Mesenchymal stem cell (in vitro differentiated cells and primary cell): ENCODE measurements around the gene ROCK2.
"Not testable (repeated sequence)": the region's sequence is repeated elsewhere in the genome, so short reads cannot be mapped to it uniquely, and the experiment has no call there.

Experiments used
- DNase-seq: peaks from one replicate; pipeline ENCODE4 v3.0.0-alpha.2; 2013
- H2AFZ ChIP-seq: one replicate; pipeline ENCODE4 v1.6.1; 2013; ENCODE audit warnings: low read depth, mild to moderate bottlenecking, control low read depth, inconsistent platforms, low read length, moderate library complexity
- H2AK5ac ChIP-seq: 2 replicates; pipeline ENCODE4 v1.6.1; 2013; ENCODE audit warnings: low read length, moderate library complexity, mild to moderate bottlenecking, inconsistent platforms; ENCODE audit not compliant: severe bottlenecking
- H2BK120ac ChIP-seq: one replicate; pipeline ENCODE4 v1.6.1; 2013; ENCODE audit warnings: low read depth, mild to moderate bottlenecking, inconsistent platforms, low read length, moderate library complexity
- H2BK12ac ChIP-seq, 2 experiments: one replicate each; pipeline ENCODE4 v1.6.1; 2013; ENCODE audit warnings: inconsistent platforms in 2 of 2, low read length in 2 of 2, mild to moderate bottlenecking in 2 of 2, moderate library complexity in 2 of 2, control low read depth in 1 of 2
- H2BK15ac ChIP-seq: one replicate; pipeline ENCODE4 v1.6.1; 2013; ENCODE audit warnings: mild to moderate bottlenecking, low read depth, inconsistent platforms; ENCODE audit not compliant: poor library complexity, severe bottlenecking
- H2BK5ac ChIP-seq: 2 replicates; pipeline ENCODE4 v1.6.1; 2013; ENCODE audit warnings: low read depth, mild to moderate bottlenecking, low read length, control low read depth, inconsistent platforms; ENCODE audit not compliant: poor library complexity, severe bottlenecking
- H3K14ac ChIP-seq, 2 experiments: one replicate each; pipeline ENCODE4 v1.6.1; 2013; ENCODE audit warnings: inconsistent platforms in 2 of 2, low read length in 2 of 2, control low read depth in 1 of 2, mild to moderate bottlenecking in 1 of 2, moderate library complexity in 1 of 2
- H3K18ac ChIP-seq, 2 experiments: one replicate each; pipeline ENCODE4 v1.6.1; 2013; ENCODE audit warnings: inconsistent platforms in 2 of 2, low read length in 2 of 2, control low read depth in 1 of 2, low read depth in 1 of 2, mild to moderate bottlenecking in 1 of 2
- H3K23ac ChIP-seq, 2 experiments: one replicate each; pipeline ENCODE4 v1.6.1; 2013; ENCODE audit warnings: inconsistent platforms in 2 of 2, low read length in 2 of 2, mild to moderate bottlenecking in 2 of 2, moderate library complexity in 2 of 2, control low read depth in 1 of 2
- H3K27ac ChIP-seq: 2 replicates; pipeline ENCODE4 v1.5.1; 2013; ENCODE audit warnings: mild to moderate bottlenecking, moderate library complexity, low read length, control low read depth, inconsistent platforms; ENCODE audit not compliant: poor library complexity, severe bottlenecking
- H3K27me3 ChIP-seq, 2 experiments: 2 replicates each; pipeline versions ENCODE4 v1.6.1 to v1.7.0; 2013; ENCODE audit warnings: low read length in 2 of 2, mild to moderate bottlenecking in 2 of 2, moderate library complexity in 2 of 2, control low read depth in 1 of 2, inconsistent platforms in 1 of 2; ENCODE audit not compliant: control insufficient read depth in 1 of 2, insufficient read depth in 1 of 2
- H3K36me3 ChIP-seq, 2 experiments: 2 replicates each; pipeline versions ENCODE4 v1.6.1 to v1.7.0; 2013; ENCODE audit warnings: low read length in 2 of 2, control low read depth in 1 of 2, inconsistent platforms in 1 of 2, low read depth in 1 of 2, mild to moderate bottlenecking in 1 of 2; ENCODE audit not compliant: insufficient read depth in 2 of 2, control insufficient read depth in 1 of 2
- H3K4ac ChIP-seq, 2 experiments: one replicate each; pipeline ENCODE4 v1.6.1; 2013; ENCODE audit warnings: inconsistent platforms in 2 of 2, low read length in 2 of 2, mild to moderate bottlenecking in 2 of 2, moderate library complexity in 2 of 2, control low read depth in 1 of 2, low read depth in 1 of 2
- H3K4me1 ChIP-seq: 2 replicates; pipeline ENCODE4 v1.6.1; 2013; ENCODE audit warnings: low read depth, low read length, control low read depth; ENCODE audit not compliant: control insufficient read depth, insufficient read depth
- H3K4me2 ChIP-seq: 2 replicates; pipeline ENCODE4 v1.6.1; 2013; ENCODE audit warnings: low read length, mild to moderate bottlenecking, inconsistent platforms; ENCODE audit not compliant: poor library complexity, severe bottlenecking
- H3K4me3 ChIP-seq, 2 experiments: 2 replicates each; pipeline versions ENCODE4 v1.5.1 to v1.7.0; 2013; ENCODE audit warnings: low read length in 2 of 2, mild to moderate bottlenecking in 2 of 2, control low read depth in 1 of 2, low read depth in 1 of 2; ENCODE audit not compliant: insufficient read depth in 1 of 2
- H3K79me1 ChIP-seq: replicated peaks from 2 replicates; pipeline ENCODE4 v1.6.1; 2013; ENCODE audit warnings: mild to moderate bottlenecking, control low read depth, low read length, inconsistent platforms; ENCODE audit not compliant: poor library complexity, severe bottlenecking
- H3K9ac ChIP-seq: 2 replicates; pipeline ENCODE4 v1.7.0; 2013; ENCODE audit warnings: mild to moderate bottlenecking, low read length, moderate library complexity
- H3K9me3 ChIP-seq: 2 replicates; pipeline ENCODE4 v1.7.0; 2013; ENCODE audit warnings: mild to moderate bottlenecking, low read length; ENCODE audit not compliant: control insufficient read depth
- H4K8ac ChIP-seq: one replicate; pipeline ENCODE4 v1.6.1; 2013; ENCODE audit warnings: inconsistent platforms, mild to moderate bottlenecking, low read length, moderate library complexity
- H4K91ac ChIP-seq: one replicate; pipeline ENCODE4 v1.6.1; 2013; ENCODE audit warnings: mild to moderate bottlenecking, low read length, inconsistent platforms
- WGBS: methylation state at CpG from one replicate; pipeline ENCODE4 v1.1.7; 2013; ENCODE audit warnings: mixed read lengths; 5-methylcytosine and 5-hydroxymethylcytosine counted together

The ROCK2 gene

DNA sequence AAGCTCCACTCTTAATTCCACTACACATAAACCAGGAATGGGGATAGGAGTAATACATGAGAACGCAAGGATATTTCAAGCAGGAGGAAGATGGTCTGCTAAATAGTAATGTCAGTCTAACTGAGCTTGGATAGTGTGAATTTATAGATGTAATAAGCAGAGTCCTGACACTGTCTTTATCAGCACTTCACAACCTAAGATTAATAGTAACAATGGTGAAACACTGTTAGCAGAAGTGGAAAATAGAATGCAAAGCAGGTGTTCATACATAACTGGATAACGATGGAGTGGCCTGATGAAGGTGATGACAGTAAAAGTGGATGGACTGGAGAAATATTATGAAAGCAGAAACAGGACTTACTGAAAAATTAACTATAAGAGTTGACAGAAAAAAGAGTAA is 80.4 kb downstream of the ROCK2 start:
- H2AK5ac ChIP-seq: no peak overlapping the region
- no peak overlapping the region for H3K18ac ChIP-seq
- H4K91ac ChIP-seq: no peak overlapping the region
- no peak overlapping the region for H3K27ac ChIP-seq
- no peak overlapping the region for H4K8ac ChIP-seq
- no peak overlapping the region for H3K4me3 ChIP-seq
- no peak overlapping the region for H3K23ac ChIP-seq
- H3K27me3 ChIP-seq: no peaks in the 10 kb centered on the region
- H3K9me3 ChIP-seq: no peaks in the 10 kb centered on the region
- H3K36me3 ChIP-seq: peaks cover 0 to 6% of the 10 kb centered on the region in 2 experiments
- no peak overlapping the region for H3K9ac ChIP-seq
- H2BK15ac ChIP-seq: no peak overlapping the region
- DNase-seq: no peak
- H3K79me1 ChIP-seq: peaks cover 18% of the 10 kb centered on the region
- no peak overlapping the region for H2BK5ac ChIP-seq
- H2BK120ac ChIP-seq: no peak overlapping the region
- no peak overlapping the region for H3K4ac ChIP-seq
- 100% methylated on average over 1 of the region's 2 CpGs for WGBS
- no peak overlapping the region for H3K4me2 ChIP-seq
- no peak overlapping the region for H2AFZ ChIP-seq
- no peak overlapping the region for H3K14ac ChIP-seq
- no peak overlapping the region for H2BK12ac ChIP-seq
- H3K4me1 ChIP-seq: no peaks in the 10 kb centered on the region

- H3K36me3 ChIP-seq: peaks cover 0 to 6% of the 10 kb centered on the region in 2 experiments
Measured at GRCh38 chr2:11263177-11263576, 81.3 kb downstream of the ROCK2 start.

GRCh38 chr2:11262438-11262837 is 82.0 kb downstream of the ROCK2 start:
- H3K4me2 ChIP-seq, H4K8ac ChIP-seq, H2BK15ac ChIP-seq, H3K36me3 ChIP-seq, H2BK5ac ChIP-seq, H3K4me3 ChIP-seq, H3K27me3 ChIP-seq, H2AK5ac ChIP-seq, H3K23ac ChIP-seq, H2BK120ac ChIP-seq, H3K18ac ChIP-seq, H3K14ac ChIP-seq, H3K27ac ChIP-seq, H2AFZ ChIP-seq, H3K4me1 ChIP-seq, DNase-seq, H3K4ac ChIP-seq, H4K91ac ChIP-seq, H3K9ac ChIP-seq, H2BK12ac ChIP-seq, H3K9me3 ChIP-seq: not testable (repeated sequence)
- peaks cover 12% of the 10 kb centered on the region for H3K79me1 ChIP-seq
- 94% methylated on average over 2 of the region's 2 CpGs for WGBS

More at GRCh38 chr2:11263177-11263576, 81.3 kb downstream of the ROCK2 start:
- no peak overlapping the region for H4K8ac ChIP-seq
- no peaks in the 10 kb centered on the region for H3K27me3 ChIP-seq
- 100% methylated on average over 1 of the region's 1 CpG for WGBS
- no peaks in the 10 kb centered on the region for H3K4me1 ChIP-seq
- H3K23ac ChIP-seq: no peak overlapping the region
- H2BK12ac ChIP-seq: no peak overlapping the region
- no peak overlapping the region for H2AFZ ChIP-seq
- H3K79me1 ChIP-seq: peaks cover 18% of the 10 kb centered on the region
- no peak overlapping the region for H3K4me2 ChIP-seq
- no peak overlapping the region for H3K4me3 ChIP-seq
- no peak overlapping the region for H2BK120ac ChIP-seq
- H2BK15ac ChIP-seq: no peak overlapping the region
- H3K27ac ChIP-seq: no peak overlapping the region
- DNase-seq: no peak
- no peak overlapping the region for H3K14ac ChIP-seq
- H3K9ac ChIP-seq: no peak overlapping the region
- H3K18ac ChIP-seq: no peak overlapping the region
- no peak overlapping the region for H4K91ac ChIP-seq
- no peak overlapping the region for H2BK5ac ChIP-seq
- no peak overlapping the region for H2AK5ac ChIP-seq
- H3K9me3 ChIP-seq: no peaks in the 10 kb centered on the region
- H3K4ac ChIP-seq: no peak overlapping the region

DNA sequence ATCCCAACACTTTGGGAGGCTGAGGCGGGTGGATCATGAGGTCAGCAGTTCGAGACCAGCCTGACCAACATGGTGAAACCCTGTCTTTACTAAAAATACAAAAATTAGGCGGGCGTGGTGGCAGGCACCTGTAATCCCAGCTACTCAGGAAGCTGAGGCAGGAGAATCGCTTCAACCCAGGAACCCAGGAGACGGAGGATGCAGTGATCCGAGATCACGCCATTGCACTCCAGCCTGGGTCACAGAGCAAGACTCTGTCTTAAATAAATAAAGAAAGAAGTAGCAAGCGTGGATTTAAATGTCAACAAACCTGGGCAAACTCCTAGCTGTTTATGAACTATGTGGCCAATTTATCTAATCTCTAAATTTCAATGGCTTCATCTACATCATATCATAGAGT is 82.9 kb downstream of the ROCK2 start:
- not testable (repeated sequence) for H3K23ac ChIP-seq, H2AFZ ChIP-seq, H3K4me2 ChIP-seq, H3K27ac ChIP-seq, H3K9ac ChIP-seq, H3K18ac ChIP-seq, H3K4me3 ChIP-seq, H4K8ac ChIP-seq, DNase-seq, H2BK120ac ChIP-seq, H3K27me3 ChIP-seq, H2BK5ac ChIP-seq, H4K91ac ChIP-seq, H3K14ac ChIP-seq, H2BK15ac ChIP-seq, H3K4ac ChIP-seq, H2AK5ac ChIP-seq, H3K9me3 ChIP-seq, H3K4me1 ChIP-seq, H2BK12ac ChIP-seq
- peaks cover 14% of the 10 kb centered on the region for H3K79me1 ChIP-seq
- WGBS: 95% methylated on average over 8 of the region's 9 CpGs
- H3K36me3 ChIP-seq: peaks cover 3 to 17% of the 10 kb centered on the region in 2 experiments
